ENCODE results near the gene TTLL3.

Gene TTLL3

GRCh38 chr3:9806688-9807589 is 3.1 kb upstream of the TTLL3 start:
- DNase-seq, result no peak

DNA sequence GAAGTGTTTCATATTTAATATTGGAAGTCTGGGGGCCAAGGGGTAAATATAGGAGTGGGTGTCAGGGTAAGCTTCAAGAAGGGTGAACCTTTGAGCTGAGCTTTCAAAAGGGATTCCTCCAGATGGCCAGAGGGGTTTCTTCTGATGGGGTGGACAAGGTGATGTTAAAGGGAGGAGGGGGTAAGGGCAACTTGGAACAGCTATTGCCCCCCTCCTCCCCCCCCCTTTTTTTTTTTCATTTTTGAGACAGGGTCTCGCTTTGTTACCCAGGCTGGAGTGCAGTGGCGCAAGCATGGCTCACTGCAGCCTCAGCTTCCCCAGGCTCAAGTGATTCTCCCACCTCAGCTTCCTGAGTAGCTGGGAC is 2.1 kb upstream of the TTLL3 start:
- no peak for DNase-seq

- DNase-seq, result peak; percentile 84
These were observed 1.6 kb upstream of the TTLL3 start for GRCh38 chr3:9808345-9809037.

DNA sequence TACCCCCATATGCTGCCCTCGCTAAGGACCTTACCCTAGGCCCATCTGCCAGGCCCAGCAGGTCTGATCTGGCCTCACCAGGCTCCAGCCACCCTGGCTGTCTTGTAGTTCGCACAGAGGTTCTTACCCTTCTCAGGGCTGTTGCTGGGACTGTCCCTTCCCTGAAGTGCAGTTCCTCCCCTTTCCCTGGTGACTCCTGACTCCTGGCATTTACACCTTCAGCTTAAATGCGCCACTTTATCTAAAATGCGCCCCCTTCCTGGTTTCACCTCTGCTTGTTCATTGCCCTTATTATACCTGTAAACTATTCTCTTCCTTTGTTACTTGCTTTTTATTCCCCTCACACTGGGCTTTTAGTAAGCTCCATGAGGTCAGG is 835 bp upstream of the TTLL3 start:
- peak; percentile 54 for DNase-seq

GRCh38 chr3:9810433-9810770 is 340 bp downstream of the TTLL3 start:
- DNase-seq, result no peak

- no peak for DNase-seq
These were observed 784 bp downstream of the TTLL3 start for GRCh38 chr3:9810846-9811245.

GRCh38 chr3:9812870-9813483 is 2.9 kb downstream of the TTLL3 start:
- no peak for DNase-seq

- no peak for DNase-seq
These were observed 5.9 kb downstream of the TTLL3 start for GRCh38 chr3:9815986-9816385.

DNA sequence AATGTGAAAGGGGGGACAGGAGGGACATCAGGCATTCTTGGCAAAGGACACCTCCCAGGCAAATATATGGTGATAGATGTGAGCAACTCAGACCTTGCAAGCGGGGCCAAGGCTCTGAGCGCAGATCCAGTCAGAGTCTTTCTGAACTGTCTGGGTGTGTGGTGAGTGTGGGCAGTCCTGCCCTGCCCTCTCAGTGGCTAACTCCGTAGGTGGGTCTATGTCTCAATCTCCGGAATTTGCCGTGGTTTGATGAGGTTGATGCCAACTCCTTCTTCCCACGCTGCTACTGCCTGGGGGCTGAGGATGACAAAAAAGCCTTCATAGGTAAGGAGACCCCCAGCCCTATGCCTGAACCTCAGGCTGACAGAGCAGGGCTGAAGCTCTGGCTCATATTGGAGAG is 7.4 kb downstream of the TTLL3 start:
- DNase-seq, result no peak

DNA sequence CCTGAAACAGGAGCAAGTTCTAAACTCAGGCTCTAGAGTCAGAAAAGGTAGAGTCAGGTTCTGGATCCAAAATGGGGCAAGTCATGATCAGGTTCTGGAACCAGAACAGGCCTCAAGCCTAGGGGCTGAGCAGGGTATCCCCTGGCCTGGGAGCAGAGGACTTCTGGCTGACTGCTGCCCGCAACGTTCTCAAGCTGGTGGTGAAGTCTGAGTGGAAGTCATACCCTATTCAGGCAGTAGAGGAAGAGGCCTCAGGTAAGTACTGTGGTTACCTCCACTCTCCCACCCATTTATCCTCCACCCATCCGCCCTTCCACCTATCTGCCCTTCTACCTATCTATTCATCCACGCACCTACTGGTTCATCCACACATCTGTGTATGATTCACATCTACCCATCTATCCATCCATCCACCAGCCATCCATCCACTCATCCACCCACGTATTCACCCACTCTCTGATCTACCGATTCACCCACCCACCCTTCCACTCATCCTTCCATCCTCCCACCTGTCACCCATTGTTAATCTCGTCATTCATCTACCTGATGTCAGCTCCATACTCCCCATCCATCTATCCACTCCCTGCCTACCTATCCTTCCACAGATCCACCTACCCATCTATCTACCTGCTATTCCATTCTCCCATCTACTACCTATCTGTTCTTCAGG is 8.7 kb downstream of the TTLL3 start:
- no peak for DNase-seq

DNA sequence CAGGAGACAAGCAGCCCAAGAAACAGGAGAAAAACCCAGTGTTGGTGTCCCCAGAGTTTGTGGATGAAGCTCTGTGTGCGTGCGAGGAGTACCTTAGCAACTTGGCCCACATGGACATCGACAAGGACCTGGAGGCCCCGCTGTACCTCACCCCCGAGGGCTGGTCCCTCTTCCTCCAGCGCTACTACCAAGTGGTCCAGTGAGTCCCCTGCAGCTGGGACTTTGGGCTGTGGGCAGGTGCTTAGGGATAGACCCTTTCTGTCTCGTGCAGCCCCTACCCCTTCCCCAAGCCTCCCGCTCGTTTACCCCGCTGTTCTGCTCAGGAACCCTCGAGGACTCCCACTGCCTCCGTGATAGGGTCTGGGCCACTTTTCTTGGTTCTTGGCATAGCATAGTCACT is 10.5 kb downstream of the TTLL3 start:
- DNase-seq, result no peak

DNA sequence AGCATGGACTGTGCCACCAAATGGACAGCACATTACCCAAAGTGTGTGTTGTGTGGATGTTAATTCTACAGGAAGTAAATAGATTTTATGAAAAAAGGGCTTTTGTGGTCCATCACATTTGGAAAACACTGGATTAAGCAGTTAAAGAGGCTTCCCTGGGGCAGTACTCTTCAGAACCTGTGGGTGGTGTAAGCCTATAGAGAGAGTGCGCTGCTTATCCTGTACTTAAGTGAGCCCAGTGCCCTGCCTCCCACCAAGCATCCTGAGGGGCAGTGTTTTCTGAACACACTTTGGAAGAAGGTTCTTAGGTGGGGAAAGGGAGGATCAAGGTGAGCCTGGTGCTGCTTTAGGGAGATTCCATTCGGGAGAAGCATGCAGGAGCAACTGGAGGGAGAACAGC is 10.9 kb downstream of the TTLL3 start:
- DNase-seq, result no peak

DNA sequence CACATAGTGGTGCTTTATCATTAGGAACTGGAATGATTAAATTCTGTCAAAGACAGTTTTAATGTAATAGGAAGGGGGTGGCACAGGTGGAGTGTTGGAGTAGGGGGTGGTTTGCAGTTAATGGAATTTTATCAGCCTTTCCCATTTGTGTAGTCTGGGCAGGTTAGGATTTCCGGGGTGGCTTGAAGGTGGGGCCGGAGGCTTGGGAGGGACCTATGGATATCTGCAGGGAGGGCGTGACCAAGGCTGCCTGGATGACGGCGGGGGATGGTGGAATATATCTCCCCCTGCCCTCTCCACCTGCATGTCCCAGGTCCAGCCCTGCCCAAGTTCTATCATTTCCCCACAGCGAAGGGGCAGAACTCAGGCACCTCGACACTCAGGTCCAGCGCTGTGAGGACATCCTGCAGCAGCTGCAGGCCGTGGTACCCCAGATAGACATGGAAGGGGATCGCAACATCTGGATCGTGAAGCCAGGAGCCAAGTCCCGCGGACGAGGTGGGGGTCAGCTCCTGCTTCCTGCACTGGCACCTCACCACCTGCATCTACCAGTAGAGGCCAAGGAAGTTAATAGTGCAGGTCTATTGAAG is 15.5 kb downstream of the TTLL3 start:
- no peak for DNase-seq

GRCh38 chr3:9826815-9827573 is 16.9 kb downstream of the TTLL3 start:
- peak; percentile 80 for DNase-seq

GRCh38 chr3:9828801-9829755 is 19.0 kb downstream of the TTLL3 start:
- no peak for DNase-seq

GRCh38 chr3:9831253-9831652 is 21.2 kb downstream of the TTLL3 start:
- no peak for DNase-seq

DNA sequence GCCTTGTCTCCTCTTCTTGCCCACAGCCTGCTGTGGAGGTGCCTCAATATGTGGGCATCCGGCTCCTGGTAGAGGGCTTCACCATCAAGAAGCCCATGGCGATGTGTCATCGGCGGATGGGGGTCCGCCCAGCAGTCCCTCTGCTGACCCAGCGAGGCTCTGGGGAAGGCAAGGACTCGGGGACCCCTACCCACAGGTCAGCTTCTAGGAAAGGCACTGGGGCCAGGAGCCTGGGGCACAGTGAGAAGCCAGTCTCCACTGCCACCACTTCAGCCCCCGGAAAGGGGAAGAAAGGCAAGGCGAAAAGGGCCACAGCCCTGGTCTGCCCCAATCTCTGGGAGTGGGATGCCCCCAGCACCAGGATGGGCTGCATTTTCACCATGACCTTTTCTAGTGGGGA is 23.0 kb downstream of the TTLL3 start:
- DNase-seq, result no peak

DNA sequence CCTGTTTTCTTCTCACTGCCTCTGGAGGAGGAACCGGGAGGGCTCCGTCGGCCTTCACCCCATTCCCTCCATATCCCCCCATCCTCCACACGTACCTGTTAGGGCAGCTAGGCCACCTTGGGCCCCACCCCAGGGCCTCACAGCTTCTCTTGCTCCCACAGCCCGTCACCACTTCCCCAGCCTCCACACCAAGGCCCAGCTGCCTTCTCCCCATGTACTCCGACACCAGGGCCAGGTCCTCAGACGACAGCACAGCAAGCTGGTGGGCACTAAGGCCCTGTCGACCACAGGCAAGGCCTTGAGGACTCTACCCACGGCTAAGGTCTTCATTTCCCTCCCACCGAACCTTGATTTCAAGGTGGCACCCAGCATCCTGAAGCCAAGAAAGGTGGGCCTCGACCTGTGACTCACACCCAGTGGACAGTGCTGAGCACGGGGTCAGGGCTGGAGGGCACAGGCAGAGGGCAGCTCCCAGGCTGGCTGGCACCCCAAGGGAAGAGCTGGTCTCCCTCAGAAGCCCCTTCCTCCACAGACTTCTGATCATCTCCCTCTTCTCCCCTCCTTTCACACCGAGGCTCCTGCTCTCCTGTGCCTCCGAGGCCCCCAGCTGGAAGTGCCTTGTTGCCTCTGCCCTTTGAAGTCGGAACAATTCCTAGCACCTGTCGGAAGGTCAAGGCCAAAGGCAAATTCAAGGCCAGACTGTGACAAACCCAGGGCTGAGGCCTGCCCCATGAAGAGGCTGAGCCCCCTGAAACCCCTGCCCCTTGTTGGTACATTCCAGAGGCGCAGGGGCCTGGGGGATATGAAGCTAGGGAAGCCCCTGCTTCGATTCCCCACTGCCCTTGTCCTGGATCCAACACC is 24.7 kb downstream of the TTLL3 start:
- no peak for DNase-seq

- DNase-seq, result no peak
These were observed 27.9 kb downstream of the TTLL3 start for GRCh38 chr3:9837701-9838582.

All from islet precursor cell (in vitro differentiated cells).